ENCODE results near the gene RELB.

The RELB gene

GRCh38 chr19:45075301-45076028, 74.2 kb downstream of the RELB start:
- no peak for TF ChIP-seq CTCF (conservative IDR thresholded peaks at IDR 0.05; ENCODE audit: low read depth, low read length)
- peak overlapping the region; percentile 54 for H3K4me3 ChIP-seq (ENCODE audit: low read depth, low read length)
- peak; percentile 29 for DNase-seq (ENCODE audit: low read depth)

GRCh38 chr19:45076029-45076850, 75.0 kb downstream of the RELB start, which contains the start of gene ZNF296:
Gene ZNF296, minus strand, starts transcription at chr19:45076478. Its CDS starts 105 bp downstream, at chr19:45076373.
- peak within 1 kb of the TSS; percentile 54 for H3K4me3 ChIP-seq (ENCODE audit: low read depth, low read length)
- no peak for DNase-seq (ENCODE audit: low read depth)
- no peak for TF ChIP-seq CTCF (conservative IDR thresholded peaks at IDR 0.05; ENCODE audit: low read depth, low read length)

- DNase-seq (ENCODE audit: low read depth): no peak
- no peak overlapping the region for H3K4me3 ChIP-seq (ENCODE audit: low read depth, low read length)
- no peak for TF ChIP-seq CTCF (conservative IDR thresholded peaks at IDR 0.05; ENCODE audit: low read depth, low read length)
These were observed 75.8 kb downstream of the RELB start for GRCh38 chr19:45076851-45077730.

- DNase-seq (ENCODE audit: low read depth): no peak
- peak overlapping the region; percentile 99 for H3K4me3 ChIP-seq (ENCODE audit: low read depth, low read length)
- TF ChIP-seq CTCF (conservative IDR thresholded peaks at IDR 0.05; ENCODE audit: low read depth, low read length): no peak
These were observed 77.3 kb downstream of the RELB start for GRCh38 chr19:45078390-45079062.

GRCh38 chr19:45079063-45079910, 78.0 kb downstream of the RELB start, which contains the start of gene GEMIN7:
Gene GEMIN7, plus strand, starts transcription at chr19:45079260. Its CDS starts 10,855 bp downstream, at chr19:45090115.
- H3K4me3 ChIP-seq (ENCODE audit: low read depth, low read length): peak within 1 kb of the TSS; percentile 99
- peak; percentile 70 for DNase-seq (ENCODE audit: low read depth)
- peak; percentile 7 for TF ChIP-seq CTCF (conservative IDR thresholded peaks at IDR 0.05; ENCODE audit: low read depth, low read length)
